ENCODE data around the gene ZCWPW1.

GRCh38 chr7:100472854-100473499 is 44.5 kb upstream of the ZCWPW1 start:
- TF ChIP-seq FOSL1 (IDR thresholded peaks at IDR 0.05; ENCODE audit: insufficient read depth, low read depth, low read length): no peak
- TF ChIP-seq USF2 (IDR thresholded peaks at IDR 0.05; ENCODE audit: low read length): no peak
- no peak for TF ChIP-seq CTCF (IDR thresholded peaks at IDR 0.05; ENCODE audit: control extremely low read depth in 1 of 3, insufficient read depth in 1 of 3, low read depth in 1 of 3, low read length in 3 of 3)
- no peak for TF ChIP-seq YY1 (IDR thresholded peaks at IDR 0.05; ENCODE audit: low read depth, low read length)
